Vagina (tissue), 2 donors: ENCODE results near the gene USP17L13. TPM values are rescaled to one million over a fixed set of nuclear protein-coding genes. Genes with fewer than 3 reads are reported as not detected.
"Not testable (repeated sequence)": the region's sequence is repeated elsewhere in the genome, so short reads cannot be mapped to it uniquely, and the experiment has no call there.

Experiments used
- DNase-seq, 2 donors: peaks; one replicate each; pipeline ENCODE4 v3.0.0-alpha.2; 2017; ENCODE audit errors: extremely low spot score in 2 of 2
- H3K27ac ChIP-seq: fragments of 200-600 bp; sonication (generic); one replicate; pipeline ENCODE4 v1.5.1; 2019
- H3K27me3 ChIP-seq: fragments of 200-600 bp; sonication (generic); one replicate; pipeline ENCODE4 v1.5.1; 2019
- H3K36me3 ChIP-seq, 2 donors: fragments of 200-600 bp; sonication (generic); one replicate each; pipeline ENCODE4 v1.5.1; 2017 to 2019
- H3K4me1 ChIP-seq: fragments of 200-600 bp; sonication (generic); one replicate; pipeline ENCODE4 v1.5.1; 2019
- H3K4me3 ChIP-seq, 2 donors: fragments of 200-600 bp; sonication (generic); 1 replicate in 1 of 2; 2 replicates in 1 of 2; pipeline ENCODE4 v1.5.1; 2016 to 2019
- H3K9me3 ChIP-seq: fragments of 200-600 bp; sonication (generic); one replicate; pipeline ENCODE4 v1.5.1; 2019
- intact Hi-C: fragments of 100-400 bp; cut with DNase I; formaldehyde crosslinking; loops from one replicate; pipeline ENCODE4 v1.15.1; 2023
- total RNA-seq: library from RNA; depleted of rRNA; stranded (reverse); fragments of >200 nt; gene quantifications from one replicate; pipeline ENCODE4 v1.2.3, GENCODE V29; 2016

USP17L13 gene
- total RNA-seq, 1 donor from 2014 or later: not detected

- H3K27ac ChIP-seq, intact Hi-C loops, H3K36me3 ChIP-seq, H3K27me3 ChIP-seq, H3K4me3 ChIP-seq, H3K4me1 ChIP-seq, DNase-seq, H3K9me3 ChIP-seq: not testable (repeated sequence)
Measured at GRCh38 chr4:9267319-9267718, 42.6 kb downstream of the USP17L13 start, which contains the start of gene USP17L22. TSS of gene USP17L22 (plus strand) at chr4:9267619. CDS start at chr4:9267619, 0 bp downstream.

- DNase-seq, H3K4me1 ChIP-seq, H3K9me3 ChIP-seq, H3K4me3 ChIP-seq, H3K36me3 ChIP-seq, H3K27ac ChIP-seq, H3K27me3 ChIP-seq, intact Hi-C loops: not testable (repeated sequence)
Measured at GRCh38 chr4:9271719-9272118, 47.0 kb downstream of the USP17L13 start.

Other genes with a start within 250 kb of the USP17L13 start
- gene FAM90A26, start 54.5 kb upstream of the USP17L13 start, total RNA-seq: not detected
- not detected for gene USP17L10, start 14.2 kb upstream of the USP17L13 start, total RNA-seq
- gene USP17L11, start 9.5 kb upstream of the USP17L13 start, total RNA-seq: not detected
- not detected for gene USP17L12, start 4.7 kb upstream of the USP17L13 start, total RNA-seq
- gene USP17L15, start 9.5 kb downstream of the USP17L13 start, total RNA-seq: not detected
- gene USP17L17, start 19.0 kb downstream of the USP17L13 start, total RNA-seq: not detected
- not detected for gene USP17L18, start 23.7 kb downstream of the USP17L13 start, total RNA-seq
- not detected for gene USP17L19, start 28.5 kb downstream of the USP17L13 start, total RNA-seq
- gene USP17L20, start 33.2 kb downstream of the USP17L13 start, total RNA-seq: not detected
- not detected for gene USP17L21, start 38.0 kb downstream of the USP17L13 start, total RNA-seq
- gene USP17L22, start 42.7 kb downstream of the USP17L13 start, total RNA-seq: not detected
- not detected for gene USP17L24, start 100.3 kb downstream of the USP17L13 start, total RNA-seq
- not detected for gene USP17L25, start 105.0 kb downstream of the USP17L13 start, total RNA-seq
- not detected for gene USP17L26, start 109.8 kb downstream of the USP17L13 start, total RNA-seq
- not detected for gene USP17L5, start 114.5 kb downstream of the USP17L13 start, total RNA-seq
- gene USP17L27, start 119.3 kb downstream of the USP17L13 start, total RNA-seq: not detected
- not detected for gene USP17L28, start 124.0 kb downstream of the USP17L13 start, total RNA-seq
- not detected for gene USP17L29, start 128.7 kb downstream of the USP17L13 start, total RNA-seq
- not detected for gene USP17L30, start 138.2 kb downstream of the USP17L13 start, total RNA-seq
- gene DEFB131A, start 219.5 kb downstream of the USP17L13 start, total RNA-seq: not detected